ENCODE measurements around the gene CNIH2.

- TF ChIP-seq CTCF (conservative IDR thresholded peaks at IDR 0.05 in 1 of 2, IDR thresholded peaks at IDR 0.05 in 1 of 2; ENCODE audit: low read depth in 1 of 2, low read length in 2 of 2), result peak in 1 of 2 donors; percentile 9
- TF ChIP-seq EZH2 (IDR thresholded peaks at IDR 0.05; ENCODE audit: low read length, missing control alignments), result no peak
These were observed 49.4 kb downstream of the CNIH2 start for GRCh38 chr11:66327171-66328030.

Data from fibroblast of lung (primary cell).